BLaER1 treated with 17β-estradiol and CSF1 and Interleukin-3, amounts not matched to agents 10 nM and 100 nM (cell line): ENCODE measurements around the gene CASKIN1.

ENCODE experiments used
- H3K27ac ChIP-seq, 11 experiments: shearing (Covaris generic); formaldehyde crosslinking; 2 replicates each; pipeline ENCODE4 v1.8.1; 2022
- H3K27me3 ChIP-seq, 11 experiments: shearing (Covaris generic); formaldehyde crosslinking; 2 replicates each; pipeline ENCODE4 v1.8.1; 2022
- H3K36me3 ChIP-seq, 11 experiments: shearing (Covaris generic); formaldehyde crosslinking; 2 replicates each; pipeline ENCODE4 v1.8.1; 2022
- H3K4me1 ChIP-seq, 10 experiments: shearing (Covaris generic); formaldehyde crosslinking; 2 replicates each; pipeline ENCODE4 v1.8.1; 2022
- H3K4me2 ChIP-seq, 11 experiments: shearing (Covaris generic); formaldehyde crosslinking; 2 replicates each; pipeline ENCODE4 v1.8.1; 2022
- H3K4me3 ChIP-seq, 10 experiments: shearing (Covaris generic); formaldehyde crosslinking; 2 replicates each; pipeline ENCODE4 v1.8.1; 2022
- H3K9ac ChIP-seq, 11 experiments: shearing (Covaris generic); formaldehyde crosslinking; 2 replicates each; pipeline ENCODE4 v1.8.1; 2022
- H3K9me3 ChIP-seq, 11 experiments: shearing (Covaris generic); formaldehyde crosslinking; replicated peaks in 1 of 11; 2 replicates each; pipeline ENCODE4 v1.8.1; 2022
- H4K20me1 ChIP-seq, 11 experiments: shearing (Covaris generic); formaldehyde crosslinking; 2 replicates each; pipeline ENCODE4 v1.8.1; 2022
- Cebpa-rat ChIP-seq, 11 experiments: shearing (Covaris generic); IDR thresholded peaks; 2 replicates each; pipeline ENCODE4 v1.8.1; 2022

CASKIN1 gene

DNA sequence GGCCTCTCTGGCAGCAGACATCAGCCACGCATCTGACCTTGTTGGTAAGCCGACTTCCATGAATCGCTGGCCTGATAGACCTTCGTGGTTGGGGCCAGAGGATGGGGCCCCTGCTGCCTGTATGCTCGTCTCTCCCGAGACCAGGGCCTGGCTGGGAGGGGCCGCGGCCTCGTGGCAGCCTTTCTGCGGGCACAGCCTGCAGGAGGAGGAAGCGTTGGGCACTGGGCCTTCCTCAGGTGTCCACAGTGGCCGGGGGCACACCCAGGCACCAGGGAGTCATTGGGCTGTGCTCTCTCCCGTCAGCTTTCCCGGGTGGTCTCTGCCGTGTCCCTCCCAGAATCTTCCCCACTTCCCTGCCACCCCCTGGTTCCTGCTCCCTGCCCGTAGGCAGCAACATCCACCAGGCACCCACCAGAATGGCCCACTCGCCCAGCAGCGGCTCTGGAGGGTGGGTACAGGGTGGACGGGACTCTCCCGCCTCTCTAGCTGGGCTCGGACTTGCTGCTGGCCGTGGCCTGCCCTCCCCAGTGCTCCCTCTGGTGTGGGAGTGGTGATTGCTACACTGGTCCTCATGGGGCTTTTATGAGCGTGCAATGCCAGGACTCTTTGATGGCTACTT, 33.3 kb upstream of the CASKIN1 start:
- Histone ChIP-seq H3K9ac (peak overlapping the region in 8 of 11 experiments; percentile 11 to 38 (median 20); a peak in 7 of 22 replicates), H4K20me1 (peaks cover 55 to 99% (median 94%) of the 10 kb centered on the region in 11 experiments; a peak in 21 of 22 replicates), H3K36me3 (peaks cover 72 to 94% (median 78%) of the 10 kb centered on the region in 11 experiments), H3K4me1 (peaks cover 27 to 41% (median 35%) of the 10 kb centered on the region in 10 experiments), H3K27ac (no peak overlapping the region), H3K9me3 (no peaks in the 10 kb centered on the region), H3K4me3 (no peak overlapping the region), H3K27me3 (no peaks in the 10 kb centered on the region), H3K4me2 (peak overlapping the region in 3 of 11 experiments; percentile 12 to 42 (median 13); a peak in 4 of 22 replicates)
- no peak for TF ChIP-seq Cebpa-rat (IDR thresholded peaks at IDR 0.05)

DNA sequence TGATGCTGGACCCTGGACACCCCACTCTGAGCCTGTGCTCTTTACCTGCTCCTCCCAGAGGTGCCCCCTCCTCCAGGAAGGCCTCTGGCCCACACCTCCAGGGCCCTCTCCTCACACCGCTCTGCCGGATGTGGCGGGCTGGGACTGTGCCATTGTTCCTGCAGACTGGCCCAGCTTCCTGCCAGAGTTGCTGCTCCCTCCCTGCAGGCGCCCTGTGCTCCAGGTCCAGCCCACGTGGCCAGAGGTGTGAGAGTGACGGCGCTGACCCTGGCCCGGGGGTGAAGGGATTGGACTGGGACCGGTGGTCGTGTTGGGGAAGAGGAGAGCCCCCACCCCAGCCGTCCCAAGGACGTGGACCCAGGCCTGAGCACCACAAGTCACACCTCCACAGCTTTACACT, 32.7 kb upstream of the CASKIN1 start:
- Histone ChIP-seq H3K4me3 (no peak overlapping the region), H4K20me1 (peaks cover 51 to 100% (median 94%) of the 10 kb centered on the region in 11 experiments; a peak in 21 of 22 replicates), H3K36me3 (peaks cover 67 to 88% (median 73%) of the 10 kb centered on the region in 11 experiments), H3K27me3 (no peaks in the 10 kb centered on the region), H3K27ac (no peak overlapping the region), H3K4me2 (no peak overlapping the region), H3K9me3 (no peaks in the 10 kb centered on the region), H3K9ac (peak overlapping the region in 7 of 11 experiments; percentile 9 to 37 (median 15); a peak in 4 of 22 replicates), H3K4me1 (peaks cover 30 to 47% (median 37%) of the 10 kb centered on the region in 10 experiments)
- TF ChIP-seq Cebpa-rat (IDR thresholded peaks at IDR 0.05), result no peak

DNA sequence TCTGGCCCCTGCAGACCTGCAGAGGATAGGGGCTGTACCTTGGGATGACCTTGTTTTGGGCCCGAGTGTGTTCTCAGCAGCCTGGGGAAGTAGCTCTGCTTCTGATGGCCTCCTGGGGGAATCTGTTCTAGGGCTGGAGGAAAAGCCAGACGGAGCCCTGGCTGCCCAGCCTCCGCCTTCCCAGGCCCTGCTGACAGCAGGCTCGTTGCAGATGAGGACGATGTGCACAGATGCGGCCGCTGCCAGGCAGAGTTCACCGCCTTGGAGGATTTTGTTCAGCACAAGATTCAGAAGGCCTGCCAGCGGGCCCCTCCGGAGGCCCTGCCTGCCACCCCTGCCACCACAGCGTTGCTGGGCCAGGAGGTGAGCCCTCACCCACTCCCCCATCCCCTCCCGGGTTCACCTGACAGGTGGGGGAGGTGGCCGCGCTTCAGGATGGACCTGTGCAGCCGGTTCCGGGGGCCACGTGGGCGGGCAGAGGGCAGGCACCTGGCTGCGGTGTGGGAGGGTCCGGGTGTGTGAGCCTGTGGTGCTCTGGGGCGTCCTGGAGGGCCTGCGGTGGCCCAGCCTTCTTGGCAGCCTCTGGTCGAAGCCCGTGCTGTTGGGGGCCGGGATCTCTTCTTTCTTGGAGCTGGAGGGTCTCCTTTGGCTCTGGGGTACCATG, 31.9 kb upstream of the CASKIN1 start:
- TF ChIP-seq Cebpa-rat (IDR thresholded peaks at IDR 0.05), result no peak
- peaks cover 43 to 97% (median 86%) of the 10 kb centered on the region in 11 experiments; a peak in 21 of 22 replicates for H4K20me1 ChIP-seq
- H3K36me3 ChIP-seq, result peaks cover 59 to 80% (median 65%) of the 10 kb centered on the region in 11 experiments
- H3K9me3 ChIP-seq, result no peaks in the 10 kb centered on the region
- H3K4me1 ChIP-seq, result peaks cover 26 to 47% (median 30%) of the 10 kb centered on the region in 10 experiments
- H3K27me3 ChIP-seq, result no peaks in the 10 kb centered on the region
- H3K27ac ChIP-seq, result no peak overlapping the region
- H3K4me2 ChIP-seq, result no peak overlapping the region
- peak overlapping the region in 6 of 11 experiments; percentile 5 to 31 (median 14); a peak in 3 of 22 replicates for H3K9ac ChIP-seq
- no peak overlapping the region for H3K4me3 ChIP-seq

DNA sequence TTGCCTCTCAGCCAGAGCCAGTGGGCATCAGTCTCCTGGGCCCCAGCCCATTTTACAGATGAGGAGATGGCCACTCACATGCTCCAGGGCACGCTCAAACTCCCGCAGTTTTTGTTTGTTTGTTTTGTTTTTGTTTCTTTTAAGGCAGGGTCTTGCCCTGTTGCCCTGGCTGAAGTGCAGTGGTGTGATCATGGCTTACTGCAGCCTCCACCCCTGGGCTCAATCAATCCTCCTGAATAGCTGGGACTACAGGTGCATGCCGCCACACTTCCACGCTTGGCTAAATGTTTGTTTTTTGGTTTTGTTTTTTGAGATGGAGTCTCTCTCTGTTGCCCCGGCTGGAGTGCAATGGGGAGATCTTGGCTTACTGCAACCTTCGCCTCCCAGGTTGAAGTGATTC, 30.5 kb upstream of the CASKIN1 start:
- TF ChIP-seq Cebpa-rat (IDR thresholded peaks at IDR 0.05), result no peak
- Histone ChIP-seq H4K20me1 (peaks cover 43 to 84% (median 73%) of the 10 kb centered on the region in 11 experiments; a peak in 21 of 22 replicates), H3K9me3 (no peaks in the 10 kb centered on the region), H3K27me3 (no peaks in the 10 kb centered on the region), H3K4me3 (no peak overlapping the region), H3K9ac (peak overlapping the region in 8 of 11 experiments; percentile 4 to 90 (median 37); a peak in 8 of 22 replicates), H3K27ac (peak overlapping the region in 3 of 11 experiments; percentile 25 to 52 (median 42); a peak in 2 of 22 replicates), H3K36me3 (peaks cover 45 to 67% (median 52%) of the 10 kb centered on the region in 11 experiments), H3K4me1 (peaks cover 30 to 51% (median 33%) of the 10 kb centered on the region in 10 experiments), H3K4me2 (peak overlapping the region in 4 of 11 experiments; percentile 84 to 97 (median 94); a peak in 5 of 22 replicates)

DNA sequence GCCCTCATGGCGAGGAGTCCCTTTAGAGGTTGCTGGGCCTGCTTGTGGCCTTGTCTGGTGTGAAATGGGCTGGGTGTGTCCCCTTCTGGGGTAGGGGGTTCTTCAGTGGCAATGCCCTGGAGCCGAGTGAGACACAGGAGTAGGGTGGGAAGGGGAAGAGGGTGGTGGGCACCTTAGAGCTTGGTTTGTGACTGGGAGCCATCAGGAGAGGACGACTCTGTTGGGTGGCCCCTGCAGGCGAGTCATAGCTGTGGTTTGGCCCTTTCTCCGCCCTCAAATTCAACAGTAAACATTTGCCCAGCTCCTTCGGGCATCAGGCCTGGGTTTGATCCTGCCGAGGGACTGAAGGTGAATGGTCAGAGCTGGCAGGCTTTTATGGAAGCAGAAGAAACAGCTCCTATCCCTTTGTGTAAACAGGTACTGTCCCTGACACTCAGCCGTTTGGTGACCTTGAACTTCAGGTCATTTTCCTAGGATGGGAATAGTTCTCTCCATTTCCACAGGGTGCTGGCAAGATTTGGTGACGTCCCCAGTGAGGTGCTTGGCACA, 29.9 kb upstream of the CASKIN1 start:
- peak overlapping the region in 5 of 11 experiments; percentile 1 to 52 (median 25); a peak in 7 of 22 replicates for H3K27ac ChIP-seq
- peak overlapping the region in 10 of 11 experiments; percentile 9 to 98 (median 90); a peak in 17 of 22 replicates for H3K4me2 ChIP-seq
- peaks cover 39 to 61% (median 46%) of the 10 kb centered on the region in 11 experiments for H3K36me3 ChIP-seq
- H3K27me3 ChIP-seq, result no peaks in the 10 kb centered on the region
- peak overlapping the region in 1 of 10 experiments; percentile 31; a peak in 1 of 20 replicates for H3K4me3 ChIP-seq
- peak overlapping the region; percentile 4 to 90 (median 38); a peak in 17 of 22 replicates for H3K9ac ChIP-seq
- no peak for TF ChIP-seq Cebpa-rat (IDR thresholded peaks at IDR 0.05)
- peaks cover 43 to 78% (median 67%) of the 10 kb centered on the region in 11 experiments; a peak in 20 of 22 replicates for H4K20me1 ChIP-seq
- H3K4me1 ChIP-seq, result peaks cover 30 to 51% (median 33%) of the 10 kb centered on the region in 10 experiments
- no peaks in the 10 kb centered on the region for H3K9me3 ChIP-seq

DNA sequence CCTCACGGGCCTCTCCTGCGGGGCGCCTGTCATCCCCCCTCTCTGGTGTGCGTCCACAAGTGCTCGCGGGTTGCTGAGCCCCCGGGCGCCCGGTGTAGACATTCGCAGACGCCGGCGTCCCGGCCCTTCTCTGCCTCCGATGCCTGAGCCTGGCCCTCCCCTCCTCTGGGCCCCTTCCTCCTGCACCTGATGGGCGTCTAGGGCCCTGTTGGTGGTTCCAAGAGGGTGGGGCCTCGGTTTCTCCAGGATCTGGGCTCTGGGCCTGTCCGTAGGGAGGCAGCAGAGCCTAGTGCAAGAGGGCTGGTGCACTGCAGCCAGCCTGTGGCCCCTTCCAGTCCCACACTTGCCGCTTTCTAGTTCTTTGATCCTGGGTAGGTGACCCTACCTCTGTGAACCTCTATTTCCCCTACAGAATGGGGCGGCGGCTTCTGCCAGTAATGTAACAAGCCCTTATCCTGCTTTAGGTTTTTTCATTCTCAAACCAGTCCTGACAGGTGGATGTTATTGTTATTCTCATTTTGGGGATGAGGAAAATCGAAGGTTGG, 27.6 kb upstream of the CASKIN1 start:
- peaks cover 16 to 37% (median 23%) of the 10 kb centered on the region in 11 experiments for H3K36me3 ChIP-seq
- H4K20me1 ChIP-seq, result peaks cover 24 to 55% (median 46%) of the 10 kb centered on the region in 11 experiments; a peak in 20 of 22 replicates
- peak overlapping the region; percentile 90 to 99 (median 94) for H3K9ac ChIP-seq
- H3K27me3 ChIP-seq, result no peaks in the 10 kb centered on the region
- no peak for TF ChIP-seq Cebpa-rat (IDR thresholded peaks at IDR 0.05)
- peak overlapping the region; percentile 75 to 100 (median 94) for H3K4me3 ChIP-seq
- no peaks in the 10 kb centered on the region for H3K9me3 ChIP-seq
- H3K4me1 ChIP-seq, result peaks cover 27 to 35% (median 32%) of the 10 kb centered on the region in 10 experiments
- H3K4me2 ChIP-seq, result peak overlapping the region; percentile 84 to 98 (median 94)
- peak overlapping the region; percentile 77 to 96 (median 90) for H3K27ac ChIP-seq

DNA sequence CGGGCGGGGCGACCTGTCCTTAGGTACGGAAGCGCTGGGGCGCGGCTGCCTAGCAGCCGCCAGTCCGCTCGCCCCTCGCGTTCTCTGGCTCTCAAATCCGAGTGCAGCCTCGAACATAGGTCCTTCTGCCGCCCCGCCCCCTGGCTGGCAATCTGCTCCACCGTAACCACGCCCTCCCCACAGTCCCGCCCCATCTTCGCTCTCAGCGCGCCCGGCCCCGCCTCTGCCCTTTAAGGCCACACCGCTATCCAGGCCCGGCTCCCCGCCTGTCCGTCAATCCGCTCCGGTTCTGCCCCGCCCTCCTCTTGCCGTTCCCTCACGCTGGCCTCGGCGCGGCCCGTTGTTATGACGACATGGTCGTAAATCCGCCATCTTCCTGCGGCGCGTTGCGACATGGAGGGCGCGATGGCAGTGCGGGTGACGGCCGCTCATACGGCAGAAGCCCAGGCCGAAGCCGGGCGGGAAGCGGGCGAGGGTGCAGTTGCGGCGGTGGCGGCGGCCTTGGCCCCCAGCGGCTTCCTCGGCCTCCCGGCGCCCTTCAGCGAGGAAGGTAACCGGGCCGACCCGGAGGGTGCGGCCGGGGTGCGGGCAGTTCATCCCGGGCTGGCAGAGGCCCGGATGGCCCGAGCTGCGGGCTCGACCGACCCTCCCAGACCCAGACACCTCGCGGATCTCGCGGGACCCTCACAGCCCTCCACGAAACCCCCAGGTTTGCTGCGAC, 27.0 kb upstream of the CASKIN1 start, which contains the start of gene E4F1:
TSS of gene E4F1 (plus strand) at position 371 of the 721 bp plus-strand sequence. CDS start at position 394, 23 bp downstream.
- Histone ChIP-seq H3K36me3 (peaks cover 9 to 31% (median 16%) of the 10 kb centered on the region in 11 experiments), H3K4me3 (peak within 1 kb of the TSS; percentile 75 to 100 (median 94)), H3K27ac (peak within 1 kb of the TSS; percentile 77 to 96 (median 90)), H3K9me3 (no peaks in the 10 kb centered on the region), H4K20me1 (peaks cover 18 to 48% (median 39%) of the 10 kb centered on the region in 11 experiments; a peak in 20 of 22 replicates), H3K4me2 (peak within 1 kb of the TSS; percentile 84 to 98 (median 94)), H3K4me1 (peaks cover 27 to 35% (median 32%) of the 10 kb centered on the region in 10 experiments), H3K9ac (peak within 1 kb of the TSS; percentile 90 to 99 (median 94)), H3K27me3 (no peaks in the 10 kb centered on the region)
- TF ChIP-seq Cebpa-rat (IDR thresholded peaks at IDR 0.05), result peak in 10 of 11 experiments; percentile 30 to 84 (median 65); a peak in 14 of 22 replicates
